HG03175 (cell line): ENCODE results near the gene MTCL1.

Source experiments
- ATAC-seq: cut with Tn5 transposase; IDR thresholded peaks from one replicate; pipeline ENCODE4 v1.9.1; 2021; ENCODE audit warnings: mild to moderate bottlenecking, moderate library complexity; ENCODE audit not compliant: unreplicated experiment

The MTCL1 gene

GRCh38 chr18:8766559-8767293 lies 61.4 kb downstream of the MTCL1 start:
- ATAC-seq = no peak

GRCh38 chr18:8767340-8767739 lies 62.0 kb downstream of the MTCL1 start:
- ATAC-seq = no peak

GRCh38 chr18:8769509-8770095 lies 64.2 kb downstream of the MTCL1 start:
- no peak for ATAC-seq

GRCh38 chr18:8770657-8771056 lies 65.3 kb downstream of the MTCL1 start:
- ATAC-seq = no peak

- no peak for ATAC-seq
Measured at GRCh38 chr18:8771930-8772329, 66.6 kb downstream of the MTCL1 start.

- no peak for ATAC-seq
Measured at GRCh38 chr18:8773980-8774379, 68.6 kb downstream of the MTCL1 start.

- ATAC-seq = no peak
Measured at GRCh38 chr18:8776013-8776943, 70.9 kb downstream of the MTCL1 start.

- no peak for ATAC-seq
Measured at GRCh38 chr18:8777846-8778245, 72.5 kb downstream of the MTCL1 start.

GRCh38 chr18:8778386-8778785 lies 73.0 kb downstream of the MTCL1 start:
- no peak for ATAC-seq

GRCh38 chr18:8778824-8779223 lies 73.5 kb downstream of the MTCL1 start:
- ATAC-seq = no peak

GRCh38 chr18:8779251-8779650 lies 73.9 kb downstream of the MTCL1 start:
- no peak for ATAC-seq

- no peak for ATAC-seq
Measured at GRCh38 chr18:8780227-8780626, 74.9 kb downstream of the MTCL1 start.

GRCh38 chr18:8781671-8782070 lies 76.3 kb downstream of the MTCL1 start:
- no peak for ATAC-seq

- ATAC-seq = no peak
Measured at GRCh38 chr18:8783335-8783993, 78.1 kb downstream of the MTCL1 start.

- no peak for ATAC-seq
Measured at GRCh38 chr18:8783994-8784530, 78.7 kb downstream of the MTCL1 start.

- no peak for ATAC-seq
Measured at GRCh38 chr18:8785261-8785660, 79.9 kb downstream of the MTCL1 start.

GRCh38 chr18:8785855-8786482 lies 80.6 kb downstream of the MTCL1 start:
- no peak for ATAC-seq

- ATAC-seq = no peak
Measured at GRCh38 chr18:8786483-8787370, 81.4 kb downstream of the MTCL1 start.

- no peak for ATAC-seq
Measured at GRCh38 chr18:8787371-8787670, 82.0 kb downstream of the MTCL1 start.

GRCh38 chr18:8787794-8788193 lies 82.4 kb downstream of the MTCL1 start:
- ATAC-seq = no peak
